GM12872 (cell line): Measurements from ENCODE around the gene TOP2A.
A peak's percentile ranks its signal among the peaks of the same experiment; 100 is the strongest.

Experiments used
- TF ChIP-seq, protein P1 (sequence below): IDR thresholded peaks from 3 replicates; pipeline ENCODE4 v1.5.1; 2011; ENCODE audit warnings: low read depth, mild to moderate bottlenecking, low read length, moderate library complexity; ENCODE audit not compliant: insufficient read depth

TOP2A gene

DNA sequence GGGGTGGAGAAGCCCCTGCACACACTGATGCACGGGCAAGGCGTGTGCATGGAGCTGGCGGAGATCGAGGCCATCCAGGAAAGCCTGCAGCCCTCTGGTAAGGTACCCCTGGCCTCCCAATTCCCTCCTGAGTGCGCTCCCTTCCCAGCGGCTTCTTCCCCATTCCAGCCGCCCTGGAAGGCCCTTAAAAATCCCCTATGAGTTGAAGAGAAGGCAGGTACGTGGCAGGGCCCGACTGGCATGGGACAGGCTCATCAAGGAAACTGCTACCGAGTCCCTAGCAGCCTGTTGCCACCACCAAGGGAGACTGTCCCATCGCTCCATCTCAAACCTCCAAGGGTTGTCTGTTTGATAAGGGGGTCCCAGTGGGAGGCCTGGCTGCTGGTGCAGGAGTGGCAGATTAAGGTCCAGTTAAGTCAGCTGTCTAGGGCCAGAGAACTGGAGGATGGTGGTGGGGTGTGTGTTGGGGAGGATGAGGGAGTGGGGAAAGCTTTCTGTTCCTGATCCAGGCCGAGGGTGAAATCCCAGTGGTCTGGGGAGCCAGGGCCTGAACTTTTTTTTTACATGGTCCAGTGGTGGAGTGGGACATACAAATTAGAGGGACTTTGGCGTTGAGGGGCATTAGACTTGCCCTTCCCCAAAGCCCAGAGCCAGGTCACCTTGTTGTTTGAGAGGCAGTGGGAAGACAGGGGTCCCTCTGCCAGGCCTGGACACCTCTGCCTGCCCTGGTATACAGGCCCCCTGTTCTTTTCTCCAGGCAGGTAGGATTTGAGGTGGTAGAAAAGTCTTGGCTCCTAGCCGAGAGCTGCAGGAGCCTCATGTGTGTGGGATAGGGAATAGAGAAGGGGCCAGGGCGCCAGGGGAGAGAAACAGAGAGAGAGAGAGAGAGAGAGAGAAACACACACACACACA lies 26.5 kb upstream of the TOP2A start:
- TF ChIP-seq, protein P1, sequence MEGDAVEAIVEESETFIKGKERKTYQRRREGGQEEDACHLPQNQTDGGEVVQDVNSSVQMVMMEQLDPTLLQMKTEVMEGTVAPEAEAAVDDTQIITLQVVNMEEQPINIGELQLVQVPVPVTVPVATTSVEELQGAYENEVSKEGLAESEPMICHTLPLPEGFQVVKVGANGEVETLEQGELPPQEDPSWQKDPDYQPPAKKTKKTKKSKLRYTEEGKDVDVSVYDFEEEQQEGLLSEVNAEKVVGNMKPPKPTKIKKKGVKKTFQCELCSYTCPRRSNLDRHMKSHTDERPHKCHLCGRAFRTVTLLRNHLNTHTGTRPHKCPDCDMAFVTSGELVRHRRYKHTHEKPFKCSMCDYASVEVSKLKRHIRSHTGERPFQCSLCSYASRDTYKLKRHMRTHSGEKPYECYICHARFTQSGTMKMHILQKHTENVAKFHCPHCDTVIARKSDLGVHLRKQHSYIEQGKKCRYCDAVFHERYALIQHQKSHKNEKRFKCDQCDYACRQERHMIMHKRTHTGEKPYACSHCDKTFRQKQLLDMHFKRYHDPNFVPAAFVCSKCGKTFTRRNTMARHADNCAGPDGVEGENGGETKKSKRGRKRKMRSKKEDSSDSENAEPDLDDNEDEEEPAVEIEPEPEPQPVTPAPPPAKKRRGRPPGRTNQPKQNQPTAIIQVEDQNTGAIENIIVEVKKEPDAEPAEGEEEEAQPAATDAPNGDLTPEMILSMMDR: no peak

DNA sequence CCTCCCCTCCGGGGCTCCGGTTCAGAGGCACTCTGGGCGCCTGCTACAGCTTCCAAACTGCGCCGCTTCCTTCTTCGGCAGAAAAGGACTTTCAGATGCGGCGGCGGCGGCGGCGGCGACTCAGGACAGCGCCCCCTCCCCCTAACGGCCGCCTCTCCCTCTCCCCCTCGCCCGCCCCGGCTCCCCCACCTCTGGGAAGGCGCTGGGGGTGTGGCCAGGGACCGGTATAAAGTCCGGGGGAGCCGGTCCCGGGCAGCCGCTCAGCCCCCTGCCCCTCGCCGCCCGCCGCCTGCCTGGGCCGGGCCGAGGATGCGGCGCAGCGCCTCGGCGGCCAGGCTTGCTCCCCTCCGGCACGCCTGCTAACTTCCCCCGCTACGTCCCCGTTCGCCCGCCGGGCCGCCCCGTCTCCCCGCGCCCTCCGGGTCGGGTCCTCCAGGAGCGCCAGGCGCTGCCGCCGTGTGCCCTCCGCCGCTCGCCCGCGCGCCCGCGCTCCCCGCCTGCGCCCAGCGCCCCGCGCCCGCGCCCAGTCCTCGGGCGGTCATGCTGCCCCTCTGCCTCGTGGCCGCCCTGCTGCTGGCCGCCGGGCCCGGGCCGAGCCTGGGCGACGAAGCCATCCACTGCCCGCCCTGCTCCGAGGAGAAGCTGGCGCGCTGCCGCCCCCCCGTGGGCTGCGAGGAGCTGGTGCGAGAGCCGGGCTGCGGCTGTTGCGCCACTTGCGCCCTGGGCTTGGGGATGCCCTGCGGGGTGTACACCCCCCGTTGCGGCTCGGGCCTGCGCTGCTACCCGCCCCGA lies 25.7 kb upstream of the TOP2A start, which contains the start of gene IGFBP4:
TSS of gene IGFBP4 (plus strand) at position 255 of the 792 bp plus-strand sequence. CDS start at position 541, 286 bp downstream.
- TF ChIP-seq, protein P1: peak; percentile 64

DNA sequence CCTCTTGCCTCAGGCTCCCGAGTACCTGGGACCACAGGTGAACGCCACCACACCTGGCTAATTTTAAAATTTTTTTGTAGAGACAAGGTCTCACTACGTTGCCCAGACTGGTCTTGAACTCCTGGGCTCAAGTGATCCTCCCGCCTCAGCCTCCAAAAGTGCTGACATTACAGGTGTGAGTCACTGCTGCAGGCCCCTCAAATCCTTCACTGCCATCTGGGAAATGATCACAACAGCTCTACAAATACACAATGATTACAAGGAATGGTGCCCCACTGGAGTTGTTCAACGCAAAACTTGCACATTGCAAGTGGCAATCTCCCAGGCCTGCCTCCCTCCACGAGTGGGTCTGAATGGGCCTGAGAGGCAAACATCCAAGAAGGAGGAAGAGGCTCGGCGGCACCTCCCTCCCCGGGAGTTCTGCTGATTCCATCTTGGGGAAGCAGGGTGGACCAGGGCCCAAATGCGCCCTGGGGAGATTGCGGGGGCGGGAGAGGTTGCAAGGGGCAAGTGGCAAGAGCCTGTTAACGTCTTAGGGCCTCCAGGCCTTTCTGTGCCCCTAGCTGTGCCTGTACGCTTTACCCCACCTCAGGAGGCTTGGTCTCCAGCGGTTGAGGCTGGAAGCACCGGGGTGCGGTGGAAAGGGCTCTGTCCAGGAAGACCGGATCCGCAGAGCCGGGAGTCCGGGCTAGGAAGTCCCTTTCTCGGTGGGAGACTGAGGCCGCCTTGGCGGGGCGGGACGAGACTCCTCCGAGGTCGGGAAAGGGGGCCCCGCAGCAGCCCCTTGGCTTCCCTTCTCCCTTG lies 24.9 kb upstream of the TOP2A start:
- TF ChIP-seq, protein P1: 0 out of 3 replicates have a peak, but pooled peaks have one; percentile 1

DNA sequence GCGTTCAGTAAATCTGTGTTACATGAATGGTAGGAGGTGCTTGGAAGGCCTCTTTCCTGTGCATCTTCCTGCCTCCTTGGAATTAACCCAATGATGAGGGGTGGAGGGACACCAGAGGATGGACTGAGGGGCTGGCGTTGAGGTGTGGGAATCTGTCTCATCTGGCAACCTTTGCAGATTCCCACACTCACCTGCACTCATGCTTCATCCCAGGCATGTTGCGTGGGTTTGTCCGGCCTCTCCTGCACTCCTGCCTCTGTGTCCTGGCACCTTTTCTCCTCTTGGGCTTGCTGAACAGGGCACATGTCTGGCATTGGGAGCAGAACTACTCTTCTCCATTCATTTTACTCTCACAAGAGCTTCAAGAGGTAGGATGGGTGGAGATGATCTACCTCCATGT lies 22.5 kb upstream of the TOP2A start:
- TF ChIP-seq, protein P1: no peak

DNA sequence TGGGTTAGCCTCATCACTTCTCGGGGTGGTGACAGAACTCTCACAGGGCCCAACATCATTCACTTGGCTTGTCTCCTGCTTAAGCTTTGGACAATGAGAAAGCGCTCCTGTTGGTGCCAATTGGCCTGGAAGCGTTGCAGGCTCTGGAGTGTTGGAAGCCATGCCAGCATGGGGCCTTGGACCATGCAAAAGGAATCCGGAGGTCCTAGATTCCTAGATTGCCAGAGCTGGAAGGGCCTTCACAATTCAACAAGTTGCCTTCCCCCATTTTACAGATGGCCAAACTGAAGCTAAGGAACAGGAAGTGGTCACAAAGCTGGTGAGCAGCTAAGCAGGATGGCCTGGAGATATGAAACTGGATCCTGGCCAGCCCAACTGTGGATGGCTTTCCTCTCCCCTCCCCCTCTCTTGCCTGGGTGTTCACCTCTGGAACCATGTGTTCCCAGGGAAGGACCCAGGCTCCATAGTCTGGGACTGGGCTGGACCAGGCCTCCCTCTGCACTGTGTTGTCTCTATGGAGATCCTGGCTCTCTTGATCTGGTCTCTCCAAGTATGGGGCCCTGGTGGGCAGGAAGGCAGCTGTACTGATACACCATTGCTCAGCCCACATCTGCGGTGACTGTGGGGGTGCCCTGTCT lies 19.5 kb upstream of the TOP2A start:
- TF ChIP-seq, protein P1: no peak

DNA sequence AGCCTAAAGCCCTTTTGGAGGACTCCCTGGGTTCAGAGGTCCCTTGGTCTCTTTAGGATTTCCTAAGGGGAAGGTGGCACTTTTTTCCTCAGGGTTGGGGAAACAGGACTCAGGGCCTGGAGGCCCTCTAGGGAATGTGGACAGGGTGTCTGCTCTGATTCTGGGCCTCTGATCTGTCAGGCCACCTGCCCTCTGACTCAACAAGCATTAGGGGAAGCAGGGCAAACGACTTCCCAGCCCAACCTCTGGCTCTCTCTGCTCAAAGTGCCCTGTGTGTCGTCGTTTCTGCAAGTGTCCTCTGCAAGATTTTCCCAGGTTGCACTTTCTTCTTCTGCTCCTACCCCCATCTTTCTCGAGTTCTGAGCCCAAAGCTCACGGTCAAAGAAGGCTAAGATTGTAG lies 18.9 kb upstream of the TOP2A start:
- TF ChIP-seq, protein P1: no peak
